Lower leg skin (tissue), 3 donors: ENCODE results near the gene CGB1.
"Not testable (repeated sequence)": the region's sequence is repeated elsewhere in the genome, so short reads cannot be mapped to it uniquely, and the experiment has no call there.

Experiments used
- CTCF ChIP-seq, 3 donors: fragments of 450-650 bp; IDR thresholded peaks; one replicate each; pipeline ENCODE4 v1.5.1; 2016; ENCODE audit warnings: antibody characterized with exemption in 3 of 3, mild to moderate bottlenecking in 3 of 3, moderate library complexity in 2 of 3
- POLR2A ChIP-seq, 2 donors: fragments of 450-650 bp; IDR thresholded peaks; one replicate each; pipeline ENCODE4 v1.6.1; 2016 to 2017; ENCODE audit warnings: antibody characterized with exemption in 2 of 2, mild to moderate bottlenecking in 1 of 2, moderate library complexity in 1 of 2

DNA sequence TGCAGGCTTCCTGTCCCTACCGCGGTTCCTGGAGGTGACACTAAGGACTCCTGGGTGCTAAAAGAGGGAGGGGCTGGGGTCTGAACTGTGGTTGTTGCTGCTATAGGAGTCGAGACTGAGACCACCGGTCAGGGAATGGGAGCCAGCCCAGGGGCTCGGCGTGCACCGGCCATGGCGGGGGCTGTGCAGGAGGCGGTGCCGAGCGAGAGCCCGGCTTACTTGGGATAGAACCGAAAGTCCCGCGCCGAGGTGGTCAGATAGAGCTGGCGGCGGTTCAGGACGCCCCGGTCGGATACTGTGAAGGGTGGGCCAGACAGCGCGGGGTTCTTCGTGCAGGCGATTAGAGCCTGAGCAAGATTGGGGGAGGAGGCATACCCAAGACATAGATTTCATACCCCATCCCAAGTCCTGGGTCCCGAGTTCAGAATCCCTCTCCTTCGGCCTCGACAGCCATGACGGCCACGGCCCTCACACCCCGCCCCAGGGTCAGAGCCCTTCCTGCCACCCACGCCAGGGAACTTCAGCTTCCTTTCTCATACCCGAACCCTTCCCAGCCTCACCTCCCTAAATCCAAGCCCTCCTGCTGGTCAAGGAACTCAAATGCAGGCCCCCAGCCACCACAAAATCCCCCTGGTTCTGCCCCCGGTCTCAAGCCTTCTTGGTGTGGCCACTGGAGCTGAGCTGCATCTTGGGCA lies 20.4 kb upstream of the CGB1 start:
- not testable (repeated sequence) for TF ChIP-seq POLR2A, CTCF (IDR thresholded peaks at IDR 0.05)
